Activated CD8-positive, alpha-beta memory T cell treated with anti-CD3 and anti-CD28 coated beads for 36 hours (primary cell): ENCODE results near the gene MCM6. TPM values are rescaled to one million over a fixed set of nuclear protein-coding genes. Genes with fewer than 3 reads are reported as not detected.
"Not testable (repeated sequence)": the region's sequence is repeated elsewhere in the genome, so short reads cannot be mapped to it uniquely, and the experiment has no call there.

ENCODE experiments used
- CTCF ChIA-PET: fragments of 350-600 bp; sonication (Branson Sonifier 250); formaldehyde crosslinking; loops from one replicate; lab custom pipeline; 2021; ENCODE audit warnings: antibody characterized with exemption; lab: Charles Lee
- POLR2A ChIA-PET: fragments of 350-600 bp; sonication (Branson Sonifier 250); formaldehyde crosslinking; loops from one replicate; lab custom pipeline; 2021; ENCODE audit warnings: antibody characterized with exemption; lab: Charles Lee
- total RNA-seq, 2 experiments: library from RNA; stranded (reverse); gene quantifications; one replicate each; pipeline ENCODE4 v1.2.3, GENCODE V29; 2021

MCM6 gene
- total RNA-seq, 2 experiments from 2014 or later = 205 to 210 TPM

GRCh38 chr2:135831180-135831812, 44.9 kb downstream of the MCM6 start:
- POLR2A ChIA-PET = no interaction called here
- CTCF ChIA-PET = no interaction called here

GRCh38 chr2:135829378-135830135, 46.7 kb downstream of the MCM6 start:
- ChIA-PET CTCF (no interaction called here), POLR2A (no interaction called here)

- CTCF ChIA-PET = interaction anchor here (0.6 kb wide), 1 partner anchor 1364 kb away, joined by 3 read pairs; no protein-coding TSS in a partner anchor
- POLR2A ChIA-PET = no interaction called here
Measured at GRCh38 chr2:135826544-135826943, 49.7 kb downstream of the MCM6 start.

GRCh38 chr2:135825550-135826176, 50.6 kb downstream of the MCM6 start:
- ChIA-PET CTCF (interaction anchor here (0.7 kb wide), 1 partner anchor 64 kb away, joined by 5 read pairs; no protein-coding TSS in a partner anchor), POLR2A (interaction anchor here (0.5 kb wide), 1 partner anchor 18 kb away, joined by 3 read pairs; no protein-coding TSS in a partner anchor)

GRCh38 chr2:135825131-135825530, 51.1 kb downstream of the MCM6 start:
- POLR2A ChIA-PET = interaction anchor here (0.5 kb wide), 1 partner anchor 18 kb away, joined by 3 read pairs; no protein-coding TSS in a partner anchor
- CTCF ChIA-PET = interaction anchor here (0.6 kb wide), 1 partner anchor 144 kb away, joined by 4 read pairs; no protein-coding TSS in a partner anchor

GRCh38 chr2:135822855-135823254, 53.4 kb downstream of the MCM6 start:
- ChIA-PET CTCF (no interaction called here), POLR2A (no interaction called here)

GRCh38 chr2:135821190-135821589, 55.1 kb downstream of the MCM6 start:
- ChIA-PET POLR2A (no interaction called here), CTCF (no interaction called here)

GRCh38 chr2:135820003-135820618, 56.1 kb downstream of the MCM6 start:
- CTCF ChIA-PET = interaction anchor here (1.0 to 1.4 kb wide), 3 partner anchors 23 to 70 kb away, joined by 3 read pairs; no protein-coding TSS in a partner anchor

GRCh38 chr2:135818937-135819610, 57.2 kb downstream of the MCM6 start:
- POLR2A ChIA-PET = interaction anchor here (0.7 to 1.9 kb wide), 2 partner anchors 23 to 57 kb away, joined by 6 to 9 read pairs; partner anchors contain the start of gene MCM6

More at GRCh38 chr2:135820003-135820618, 56.1 kb downstream of the MCM6 start:
- POLR2A ChIA-PET = interaction anchor here (0.7 to 1.9 kb wide), 2 partner anchors 24 to 56 kb away, joined by 6 to 9 read pairs; partner anchors contain the start of gene MCM6

GRCh38 chr2:135817951-135818350, 58.3 kb downstream of the MCM6 start:
- CTCF ChIA-PET = no interaction called here
- POLR2A ChIA-PET = no interaction called here

More at GRCh38 chr2:135818937-135819610, 57.2 kb downstream of the MCM6 start:
- CTCF ChIA-PET = interaction anchor here (1.4 kb wide), 2 partner anchors 22 to 24 kb away, joined by 3 read pairs; no protein-coding TSS in a partner anchor

- ChIA-PET CTCF (no interaction called here), POLR2A (no interaction called here)
Measured at GRCh38 chr2:135817466-135817865, 58.8 kb downstream of the MCM6 start.

GRCh38 chr2:135815269-135815668, 61.0 kb downstream of the MCM6 start:
- POLR2A ChIA-PET = no interaction called here

GRCh38 chr2:135812907-135813511, 63.2 kb downstream of the MCM6 start:
- ChIA-PET POLR2A (interaction anchor here (0.8 kb wide), 1 partner anchor 15 kb away, joined by 3 read pairs; no protein-coding TSS in a partner anchor), CTCF (no interaction called here)

More at GRCh38 chr2:135815269-135815668, 61.0 kb downstream of the MCM6 start:
- CTCF ChIA-PET = interaction anchor here (3.2 kb wide), 1 partner anchor 18 kb away, joined by 15 read pairs; no protein-coding TSS in a partner anchor

- CTCF ChIA-PET = interaction anchor here (1.4 to 1.5 kb wide), 2 partner anchors 9 to 43 kb away, joined by 3 to 4 read pairs; no protein-coding TSS in a partner anchor
- POLR2A ChIA-PET = not testable (repeated sequence)
Measured at GRCh38 chr2:135807874-135808273, 68.4 kb downstream of the MCM6 start.

GRCh38 chr2:135803278-135803677, 73.0 kb downstream of the MCM6 start:
- ChIA-PET CTCF (no interaction called here), POLR2A (no interaction called here)

GRCh38 chr2:135802350-135802749, 73.9 kb downstream of the MCM6 start:
- ChIA-PET POLR2A (no interaction called here), CTCF (interaction anchor here (0.6 kb wide), 1 partner anchor 693 kb away, joined by 3 read pairs; no protein-coding TSS in a partner anchor)

- ChIA-PET POLR2A (no interaction called here), CTCF (no interaction called here)
Measured at GRCh38 chr2:135800513-135801460, 75.5 kb downstream of the MCM6 start.
